Activated T-cell treated with anti-CD3 and anti-CD28 coated beads, Interleukin-2, amount 50 U/mL, for 4 hours (primary cell): ENCODE measurements around the gene SMCO2. TPM values are rescaled to one million over a fixed set of nuclear protein-coding genes. Genes with fewer than 3 reads are reported as not detected.

ENCODE experiments used
- ATAC-seq, 2 donors: fragments of 200-7000 bp; cut with Tn5 transposase; one replicate each; pipeline ENCODE4 v1.10.0; 2021
- DNase-seq: peaks from one replicate; pipeline ENCODE4 v3.0.0-alpha.2; 2020
- H3K27me3 Mint-ChIP-seq: one replicate; pipeline ENCODE4 v1.8.0; 2021; ENCODE audit warnings: low read depth, mixed read lengths
- H3K36me3 Mint-ChIP-seq: one replicate; pipeline ENCODE4 v1.8.0; 2022; ENCODE audit warnings: mixed read lengths; ENCODE audit not compliant: insufficient read depth
- H3K4me1 Mint-ChIP-seq: one replicate; pipeline ENCODE4 v1.8.0; 2021; ENCODE audit warnings: low read depth, mixed read lengths
- H3K4me3 Mint-ChIP-seq: one replicate; pipeline ENCODE4 v1.8.0; 2021; ENCODE audit warnings: mild to moderate bottlenecking, moderate library complexity, mixed read lengths
- H3K9me3 Mint-ChIP-seq: one replicate; pipeline ENCODE4 v1.8.0; 2021; ENCODE audit warnings: mixed read lengths
- total RNA-seq, 3 donors: library from RNA; stranded (reverse); gene quantifications; one replicate each; pipeline ENCODE4 v1.2.1, GENCODE V29; 2021

SMCO2 gene
- total RNA-seq, 3 donors from 2014 or later: not detected

GRCh38 chr12:27464220-27464554, 17.7 kb downstream of the SMCO2 start:
- peaks cover 20% of the 10 kb centered on the region for H3K4me1 Mint-ChIP-seq
- no peak for DNase-seq

GRCh38 chr12:27467641-27468040, 21.1 kb downstream of the SMCO2 start:
- peaks cover 7% of the 10 kb centered on the region for H3K4me1 Mint-ChIP-seq

More at GRCh38 chr12:27464220-27464554, 17.7 kb downstream of the SMCO2 start:
- ATAC-seq: no peak
- Mint-ChIP-seq H3K4me3 (no peak overlapping the region), H3K27me3 (peaks cover 14% of the 10 kb centered on the region), H3K36me3 (no peaks in the 10 kb centered on the region), H3K9me3 (no peaks in the 10 kb centered on the region)

GRCh38 chr12:27468241-27468640, 21.7 kb downstream of the SMCO2 start:
- Mint-ChIP-seq H3K4me3 (no peak overlapping the region), H3K36me3 (no peaks in the 10 kb centered on the region), H3K27me3 (peaks cover 4% of the 10 kb centered on the region), H3K4me1 (peaks cover 10% of the 10 kb centered on the region), H3K9me3 (no peaks in the 10 kb centered on the region)
- DNase-seq (no peak), ATAC-seq (no peak)

More at GRCh38 chr12:27467641-27468040, 21.1 kb downstream of the SMCO2 start:
- no peak for ATAC-seq
- Mint-ChIP-seq H3K36me3 (no peaks in the 10 kb centered on the region), H3K27me3 (peaks cover 9% of the 10 kb centered on the region), H3K9me3 (no peaks in the 10 kb centered on the region), H3K4me3 (no peak overlapping the region)
- no peak for DNase-seq

GRCh38 chr12:27469176-27469736, 22.7 kb downstream of the SMCO2 start:
- H3K4me3 Mint-ChIP-seq: no peak overlapping the region
- no peaks in the 10 kb centered on the region for H3K36me3 Mint-ChIP-seq
- no peak for DNase-seq
- H3K4me1 Mint-ChIP-seq: peaks cover 11% of the 10 kb centered on the region
- H3K9me3 Mint-ChIP-seq: no peaks in the 10 kb centered on the region
- ATAC-seq: no peak
- H3K27me3 Mint-ChIP-seq: peaks cover 2% of the 10 kb centered on the region

- no peaks in the 10 kb centered on the region for H3K27me3 Mint-ChIP-seq
- DNase-seq (no peak), ATAC-seq (no peak)
- H3K9me3 Mint-ChIP-seq: peaks cover 19% of the 10 kb centered on the region
- no peak overlapping the region for H3K4me3 Mint-ChIP-seq
- H3K36me3 Mint-ChIP-seq: peaks cover 4% of the 10 kb centered on the region
- H3K4me1 Mint-ChIP-seq: peaks cover 11% of the 10 kb centered on the region
Observed at GRCh38 chr12:27472604-27473003, 26.1 kb downstream of the SMCO2 start.

GRCh38 chr12:27474344-27474743, 27.8 kb downstream of the SMCO2 start:
- Mint-ChIP-seq H3K27me3 (no peaks in the 10 kb centered on the region), H3K36me3 (peaks cover 4% of the 10 kb centered on the region), H3K4me3 (no peak overlapping the region), H3K9me3 (peaks cover 26% of the 10 kb centered on the region), H3K4me1 (peaks cover 10% of the 10 kb centered on the region)
- ATAC-seq (no peak), DNase-seq (no peak)

- no peak for ATAC-seq
- no peaks in the 10 kb centered on the region for H3K27me3 Mint-ChIP-seq
- H3K4me3 Mint-ChIP-seq: no peak overlapping the region
- no peak for DNase-seq
- peaks cover 4% of the 10 kb centered on the region for H3K36me3 Mint-ChIP-seq
- peaks cover 29% of the 10 kb centered on the region for H3K9me3 Mint-ChIP-seq
- peaks cover 7% of the 10 kb centered on the region for H3K4me1 Mint-ChIP-seq
Observed at GRCh38 chr12:27477049-27477448, 30.5 kb downstream of the SMCO2 start.

GRCh38 chr12:27478949-27479348, 32.4 kb downstream of the SMCO2 start:
- no peak for DNase-seq
- no peak for ATAC-seq

GRCh38 chr12:27480016-27480415, 33.5 kb downstream of the SMCO2 start:
- Mint-ChIP-seq H3K4me3 (no peak overlapping the region), H3K36me3 (peaks cover 4% of the 10 kb centered on the region), H3K9me3 (peaks cover 29% of the 10 kb centered on the region), H3K27me3 (no peaks in the 10 kb centered on the region), H3K4me1 (no peaks in the 10 kb centered on the region)
- DNase-seq (no peak), ATAC-seq (no peak)

More at GRCh38 chr12:27478949-27479348, 32.4 kb downstream of the SMCO2 start:
- Mint-ChIP-seq H3K9me3 (peaks cover 29% of the 10 kb centered on the region), H3K4me3 (no peak overlapping the region), H3K36me3 (peaks cover 4% of the 10 kb centered on the region), H3K27me3 (no peaks in the 10 kb centered on the region), H3K4me1 (no peaks in the 10 kb centered on the region)

GRCh38 chr12:27486961-27487360, 40.4 kb downstream of the SMCO2 start:
- H3K4me3 Mint-ChIP-seq: no peak overlapping the region
- no peaks in the 10 kb centered on the region for H3K4me1 Mint-ChIP-seq
- H3K27me3 Mint-ChIP-seq: peaks cover 13% of the 10 kb centered on the region
- H3K9me3 Mint-ChIP-seq: no peaks in the 10 kb centered on the region
- DNase-seq: no peak
- no peaks in the 10 kb centered on the region for H3K36me3 Mint-ChIP-seq
- no peak for ATAC-seq

- DNase-seq: no peak
- ATAC-seq: no peak
Observed at GRCh38 chr12:27488479-27488878, 41.9 kb downstream of the SMCO2 start.

GRCh38 chr12:27491226-27491625, 44.7 kb downstream of the SMCO2 start:
- H3K27me3 Mint-ChIP-seq: peaks cover 13% of the 10 kb centered on the region
- no peak overlapping the region for H3K4me3 Mint-ChIP-seq
- ATAC-seq (no peak), DNase-seq (no peak)
- H3K36me3 Mint-ChIP-seq: no peaks in the 10 kb centered on the region
- no peaks in the 10 kb centered on the region for H3K9me3 Mint-ChIP-seq
- no peaks in the 10 kb centered on the region for H3K4me1 Mint-ChIP-seq

More at GRCh38 chr12:27488479-27488878, 41.9 kb downstream of the SMCO2 start:
- peaks cover 13% of the 10 kb centered on the region for H3K27me3 Mint-ChIP-seq
- no peaks in the 10 kb centered on the region for H3K36me3 Mint-ChIP-seq
- no peak overlapping the region for H3K4me3 Mint-ChIP-seq
- no peaks in the 10 kb centered on the region for H3K4me1 Mint-ChIP-seq
- H3K9me3 Mint-ChIP-seq: no peaks in the 10 kb centered on the region

- Mint-ChIP-seq H3K4me3 (no peak overlapping the region), H3K27me3 (peaks cover 16% of the 10 kb centered on the region), H3K9me3 (no peaks in the 10 kb centered on the region), H3K36me3 (no peaks in the 10 kb centered on the region), H3K4me1 (peaks cover 2% of the 10 kb centered on the region)
- ATAC-seq: no peak
- DNase-seq: no peak
Observed at GRCh38 chr12:27493260-27493940, 46.9 kb downstream of the SMCO2 start.

- DNase-seq: no peak
- Mint-ChIP-seq H3K9me3 (no peaks in the 10 kb centered on the region), H3K36me3 (no peaks in the 10 kb centered on the region), H3K27me3 (peaks cover 17% of the 10 kb centered on the region), H3K4me1 (peaks cover 11% of the 10 kb centered on the region), H3K4me3 (no peak overlapping the region)
- no peak for ATAC-seq
Observed at GRCh38 chr12:27497446-27497845, 50.9 kb downstream of the SMCO2 start.

GRCh38 chr12:27498149-27498548, 51.6 kb downstream of the SMCO2 start:
- Mint-ChIP-seq H3K9me3 (no peaks in the 10 kb centered on the region), H3K36me3 (no peaks in the 10 kb centered on the region), H3K4me1 (peaks cover 11% of the 10 kb centered on the region), H3K4me3 (no peak overlapping the region), H3K27me3 (peaks cover 19% of the 10 kb centered on the region)
- DNase-seq (no peak), ATAC-seq (peak; percentile 77 to 85)
